Medulla oblongata (tissue), 1 donor: Measurements from ENCODE around the gene BAG3.
"Not testable (repeated sequence)": the region's sequence is repeated elsewhere in the genome, so short reads cannot be mapped to it uniquely, and the experiment has no call there.

ENCODE experiments used
- DNase-seq: peaks from one replicate; pipeline ENCODE4 v3.0.0-alpha.2; 2015; ENCODE audit errors: extremely low spot score

Gene BAG3

GRCh38 chr10:119693262-119693957 lies 42.2 kb downstream of the BAG3 start:
- peak; percentile 90 for DNase-seq

- no peak for DNase-seq
Measured at GRCh38 chr10:119694608-119695007, 43.4 kb downstream of the BAG3 start.

GRCh38 chr10:119700321-119700954 lies 49.3 kb downstream of the BAG3 start:
- DNase-seq, result no peak

GRCh38 chr10:119701861-119702260 lies 50.7 kb downstream of the BAG3 start:
- peak; percentile 57 for DNase-seq

- no peak for DNase-seq
Measured at GRCh38 chr10:119702583-119702982, 51.4 kb downstream of the BAG3 start.

GRCh38 chr10:119703903-119704508 lies 52.8 kb downstream of the BAG3 start:
- no peak for DNase-seq

- no peak for DNase-seq
Measured at GRCh38 chr10:119705434-119705831, 54.3 kb downstream of the BAG3 start.

- no peak for DNase-seq
Measured at GRCh38 chr10:119706521-119707278, 55.5 kb downstream of the BAG3 start.

- DNase-seq, result not testable (repeated sequence)
Measured at GRCh38 chr10:119707331-119707730, 56.2 kb downstream of the BAG3 start.

GRCh38 chr10:119710935-119711334 lies 59.8 kb downstream of the BAG3 start:
- DNase-seq, result not testable (repeated sequence)

- DNase-seq, result no peak
Measured at GRCh38 chr10:119713744-119714483, 62.7 kb downstream of the BAG3 start.

GRCh38 chr10:119714484-119714816 lies 63.3 kb downstream of the BAG3 start:
- DNase-seq, result no peak

- peak; percentile 69 for DNase-seq
Measured at GRCh38 chr10:119715628-119716505, 64.7 kb downstream of the BAG3 start.

- no peak for DNase-seq
Measured at GRCh38 chr10:119723161-119723560, 72.0 kb downstream of the BAG3 start.

GRCh38 chr10:119723624-119724023 lies 72.4 kb downstream of the BAG3 start:
- peak; percentile 3 for DNase-seq

GRCh38 chr10:119724593-119725516 lies 73.7 kb downstream of the BAG3 start:
- DNase-seq, result peak; percentile 47

- DNase-seq, result no peak
Measured at GRCh38 chr10:119725517-119725827, 74.3 kb downstream of the BAG3 start.

- DNase-seq, result peak; percentile 99
Measured at GRCh38 chr10:119725828-119726675, 74.9 kb downstream of the BAG3 start, which contains the start of gene INPP5F. TSS of gene INPP5F (plus strand) at chr10:119726050. CDS start at chr10:119726263, 213 bp downstream.
